H1 (cell line): ENCODE results near the gene WWP2. TPM values are rescaled to one million over a fixed set of nuclear protein-coding genes. Genes with fewer than 3 reads are reported as not detected.

ENCODE experiments used
- CTCF ChIA-PET: fragments of 300-600 bp; sonication (Branson Sonifier 250); formaldehyde crosslinking; loops from one replicate; lab custom pipeline; 2021; ENCODE audit not compliant: partially characterized antibody; lab: Charles Lee
- POLR2A ChIA-PET: fragments of 300-600 bp; sonication (Branson Sonifier 250); formaldehyde crosslinking; loops from one replicate; lab custom pipeline; 2021; ENCODE audit warnings: inconsistent platforms; ENCODE audit not compliant: partially characterized antibody; lab: Charles Lee
- DNase-seq, 2 experiments: peaks; one replicate each; pipeline versions ENCODE4 v3.0.0 to v3.0.0-alpha.2; 2010 to 2022; ENCODE audit warnings: low spot score in 2 of 2, low read depth in 1 of 2, mixed read lengths in 1 of 2
- FAIRE-seq: peaks from 2 replicates; lab custom pipeline; 2011; peaks lifted over from hg19 to GRCh38; lab: Jason Lieb, UNC
- H2AFZ ChIP-seq: 2 replicates; pipeline ENCODE4 v1.8.1; 2012; ENCODE audit warnings: low read length, inconsistent platforms
- H2AK5ac ChIP-seq: 2 replicates; pipeline ENCODE4 v1.6.1; 2013; ENCODE audit warnings: low read depth, low read length
- H2BK120ac ChIP-seq: replicated peaks from 2 replicates; pipeline ENCODE3; 2013; ENCODE audit warnings: low read depth, low read length, inconsistent platforms
- H2BK12ac ChIP-seq: 2 replicates; pipeline ENCODE4 v1.6.1; 2013; ENCODE audit warnings: low read depth, low read length
- H2BK15ac ChIP-seq: 2 replicates; pipeline ENCODE4 v1.6.1; 2013; ENCODE audit warnings: low read length
- H2BK20ac ChIP-seq: 2 replicates; pipeline ENCODE4 v1.6.1; 2013; ENCODE audit warnings: low read length
- H2BK5ac ChIP-seq: 2 replicates; pipeline ENCODE4 v1.6.1; 2013; ENCODE audit warnings: low read depth, low read length
- H3K14ac ChIP-seq: 2 replicates; pipeline ENCODE4 v1.6.1; 2013; ENCODE audit warnings: inconsistent platforms; ENCODE audit not compliant: insufficient read length
- H3K18ac ChIP-seq: 2 replicates; pipeline ENCODE4 v1.6.1; 2013; ENCODE audit warnings: low read length; ENCODE audit errors: extremely low read depth
- H3K23ac ChIP-seq: 2 replicates; pipeline ENCODE4 v1.6.1; 2013; ENCODE audit warnings: inconsistent platforms; ENCODE audit not compliant: insufficient read length
- H3K23me2 ChIP-seq: 2 replicates; pipeline ENCODE4 v1.6.1; 2013; ENCODE audit warnings: low read depth, low read length
- H3K27ac ChIP-seq: 2 replicates; pipeline ENCODE4 v1.6.1; 2011; ENCODE audit warnings: low read depth, low read length, inconsistent platforms
- H3K27me3 ChIP-seq, 4 experiments: replicated peaks in 1 of 4; 1 replicate in 1 of 4; 2 replicates in 3 of 4; pipeline versions ENCODE4 v1.6.1 to v1.8.1; 2011 to 2013; ENCODE audit warnings: low read length in 3 of 4, mild to moderate bottlenecking in 3 of 4, inconsistent platforms in 2 of 4, mixed read lengths in 2 of 4, moderate library complexity in 1 of 4; ENCODE audit not compliant: control insufficient read depth in 3 of 4, insufficient read depth in 3 of 4; ENCODE audit errors: extremely low read depth in 1 of 4
- H3K36me3 ChIP-seq, 4 experiments: 2 replicates each; pipeline versions ENCODE4 v1.6.1 to v1.8.1; 2011 to 2013; ENCODE audit warnings: mild to moderate bottlenecking in 4 of 4, low read length in 3 of 4, moderate library complexity in 2 of 4, control low read depth in 1 of 4, inconsistent platforms in 1 of 4; ENCODE audit not compliant: insufficient read depth in 4 of 4, control insufficient read depth in 2 of 4
- H3K4ac ChIP-seq: replicated peaks from 2 replicates; pipeline ENCODE3; 2013; ENCODE audit warnings: low read length, low read depth, mixed read lengths, inconsistent platforms; ENCODE audit not compliant: insufficient read length
- H3K4me1 ChIP-seq, 4 experiments: replicated peaks in 1 of 4; 1 replicate in 1 of 4; 2 replicates in 3 of 4; pipeline versions ENCODE4 v1.6.1 to v1.8.1; 2011 to 2013; ENCODE audit warnings: low read length in 3 of 4, inconsistent platforms in 2 of 4, mixed read lengths in 1 of 4; ENCODE audit not compliant: insufficient read depth in 4 of 4, control insufficient read depth in 3 of 4
- H3K4me2 ChIP-seq, 2 experiments: 2 replicates each; pipeline versions ENCODE4 v1.6.1 to v1.8.1; 2011 to 2013; ENCODE audit warnings: low read depth in 2 of 2, low read length in 2 of 2, control low read depth in 1 of 2, inconsistent platforms in 1 of 2, mild to moderate bottlenecking in 1 of 2; ENCODE audit not compliant: insufficient read depth in 1 of 2
- H3K4me3 ChIP-seq, 4 experiments: fragments of 200-600, 300-600 bp in 1 of 4; sonication (generic), shearing (Covaris generic), sonication (Bioruptor Twin) in 1 of 4; 2 replicates each; pipeline versions ENCODE4 v1.5.1 to v1.8.1; 2011 to 2016; ENCODE audit warnings: low read length in 4 of 4, low read depth in 3 of 4, control low read depth in 2 of 4, inconsistent platforms in 2 of 4, mild to moderate bottlenecking in 2 of 4, mixed read lengths in 1 of 4, moderate library complexity in 1 of 4; ENCODE audit not compliant: insufficient read depth in 2 of 4; ENCODE audit errors: extremely low read depth in 1 of 4
- H3K56ac ChIP-seq: replicated peaks from 2 replicates; pipeline ENCODE3; 2013; ENCODE audit warnings: low read depth, mild to moderate bottlenecking, mixed read lengths, low read length, inconsistent platforms; ENCODE audit not compliant: insufficient read length
- H3K79me1 ChIP-seq: 2 replicates; pipeline ENCODE4 v1.6.1; 2013; ENCODE audit warnings: low read depth, low read length, control low read depth
- H3K79me2 ChIP-seq, 2 experiments: 2 replicates each; pipeline versions ENCODE4 v1.6.1 to v1.8.1; 2012 to 2013; ENCODE audit warnings: low read length in 2 of 2, mild to moderate bottlenecking in 2 of 2, inconsistent platforms in 1 of 2; ENCODE audit not compliant: insufficient read depth in 2 of 2, control insufficient read depth in 1 of 2
- H3K9ac ChIP-seq, 4 experiments: replicated peaks in 1 of 4; 1 replicate in 1 of 4; 2 replicates in 3 of 4; pipeline versions ENCODE4 v1.6.1 to v1.8.1; 2011 to 2013; ENCODE audit warnings: low read depth in 3 of 4, low read length in 3 of 4, control low read depth in 2 of 4, mild to moderate bottlenecking in 2 of 4, moderate library complexity in 2 of 4, inconsistent platforms in 1 of 4; ENCODE audit errors: extremely low read depth in 1 of 4
- H3K9me3 ChIP-seq, 2 experiments: 2 replicates each; pipeline versions ENCODE4 v1.6.1 to v1.8.1; 2012 to 2013; ENCODE audit warnings: mild to moderate bottlenecking in 2 of 2, moderate library complexity in 2 of 2, control low read depth in 1 of 2, inconsistent platforms in 1 of 2, low read depth in 1 of 2, low read length in 1 of 2, mixed read lengths in 1 of 2; ENCODE audit not compliant: insufficient read depth in 2 of 2
- H4K20me1 ChIP-seq, 2 experiments: replicated peaks in 1 of 2; 2 replicates each; pipeline versions ENCODE3 to v1.8.1; 2011 to 2013; ENCODE audit warnings: inconsistent platforms in 2 of 2, low read length in 2 of 2, mild to moderate bottlenecking in 1 of 2; ENCODE audit not compliant: insufficient read depth in 2 of 2, control insufficient read depth in 1 of 2
- H4K5ac ChIP-seq: 2 replicates; pipeline ENCODE4 v1.6.1; 2013; ENCODE audit warnings: low read length, low read depth, mixed read lengths, inconsistent platforms; ENCODE audit not compliant: insufficient read length
- H4K8ac ChIP-seq: 2 replicates; pipeline ENCODE4 v1.8.0; 2013; ENCODE audit warnings: mild to moderate bottlenecking, moderate library complexity, low read length, inconsistent platforms; ENCODE audit not compliant: insufficient read depth; ENCODE audit errors: extremely low read depth
- H4K91ac ChIP-seq: replicated peaks from 2 replicates; pipeline ENCODE3; 2013; ENCODE audit warnings: low read length, mixed read lengths, inconsistent platforms; ENCODE audit not compliant: insufficient read length
- BCL11A ChIP-seq, 2 experiments: IDR thresholded peaks; one replicate each; pipeline ENCODE4 v1.6.1; 2011; ENCODE audit warnings: low read depth in 2 of 2, low read length in 2 of 2, mild to moderate bottlenecking in 2 of 2
- SAP30 ChIP-seq: fragments of 300-600 bp; sonication (generic); IDR thresholded peaks from 2 replicates; pipeline ENCODE4 v1.7.1; 2012; ENCODE audit warnings: low read length, moderate library complexity, mild to moderate bottlenecking, inconsistent platforms; ENCODE audit not compliant: insufficient read depth, insufficient replicate concordance
- SIX5 ChIP-seq: IDR thresholded peaks from 2 replicates; pipeline ENCODE4 v1.6.1; 2011; ENCODE audit warnings: mild to moderate bottlenecking, low read depth, low read length
- SP4 ChIP-seq: IDR thresholded peaks from 2 replicates; pipeline ENCODE4 v1.6.1; 2012; ENCODE audit warnings: low read length, inconsistent platforms
- TCF12 ChIP-seq: IDR thresholded peaks from 2 replicates; pipeline ENCODE4 v1.6.1; 2011; ENCODE audit warnings: low read depth, mild to moderate bottlenecking, low read length
- WGBS, 2 experiments: shearing (Covaris generic) in 1 of 2; methylation state at CpG; one replicate each; pipeline versions ENCODE4 v1.1.6 to v1.1.7; 2013 to 2015; ENCODE audit warnings: low lambda C conversion rate in 2 of 2, mixed read lengths in 2 of 2, inconsistent platforms in 1 of 2, low coverage in 1 of 2, missing lambda C conversion rate in 1 of 2; ENCODE audit not compliant: insufficient replicate concordance in 2 of 2, insufficient coverage in 1 of 2, insufficient read length in 1 of 2; ENCODE audit errors: extremely low coverage in 1 of 2, missing lambda C conversion rate in 1 of 2; 5-methylcytosine and 5-hydroxymethylcytosine counted together
- polyA plus RNA-seq, 7 experiments: library from polyadenylated mRNA; depleted of rRNA in 3 of 7; stranded (reverse) in 5 of 7; unstranded in 2 of 7; fragments of >200 nt in 5 of 7; fragments of 200-250 nt in 2 of 7; gene quantifications; 1 replicate in 5 of 7; 2 replicates in 1 of 7; 4 replicates in 1 of 7; pipeline versions ENCODE4 v1.2.1 to v1.2.3, GENCODE V29; 2011 to 2013; ENCODE audit warnings: missing spikeins in 2 of 7, mixed read lengths in 2 of 7
- total RNA-seq: library from RNA; stranded (reverse); fragmentation: NEBNext Ultra II Directional; extraction: Animal tissue kit (Norgen Biotek cat#: 25700); gene quantifications from 2 replicates; pipeline ENCODE4 v1.2.1, GENCODE V29; 2021

WWP2 gene
- total and polyA plus RNA-seq, 2 of the 8 experiments (the other 6 are each of a cell fraction or from before 2014, with no cell fraction given), result 14.1 to 42.2 TPM

GRCh38 chr16:69816996-69817395 is 54.9 kb downstream of the WWP2 start:
- no peaks in the 10 kb centered on the region for H3K79me1 ChIP-seq
- no peaks in the 10 kb centered on the region for H3K79me2 ChIP-seq
- no peak overlapping the region for H3K23ac ChIP-seq
- H3K27ac ChIP-seq, result no peak overlapping the region
- H2BK15ac ChIP-seq, result no peak overlapping the region
- H2AK5ac ChIP-seq, result no peak overlapping the region
- H3K27me3 ChIP-seq, result no peaks in the 10 kb centered on the region
- H2AFZ ChIP-seq, result no peak overlapping the region
- no peak overlapping the region for H3K14ac ChIP-seq
- 87% methylated on average over 4 of the region's 4 CpGs; no CpG with 5 or more reads in 1 of the 2 experiments for WGBS, 2 experiments
- H4K91ac ChIP-seq, result no peak overlapping the region
- no peaks in the 10 kb centered on the region for H3K36me3 ChIP-seq
- no peak overlapping the region for H3K18ac ChIP-seq
- no peak for FAIRE-seq
- H4K20me1 ChIP-seq, result no peaks in the 10 kb centered on the region
- no peak overlapping the region for H2BK12ac ChIP-seq
- H4K5ac ChIP-seq, result no peak overlapping the region
- no peak overlapping the region for H3K4me3 ChIP-seq
- H2BK5ac ChIP-seq, result no peak overlapping the region
- no peak overlapping the region for H3K9ac ChIP-seq
- POLR2A ChIA-PET, result no interaction called here
- no peaks in the 10 kb centered on the region for H3K23me2 ChIP-seq
- no peak overlapping the region for H3K4ac ChIP-seq
- DNase-seq, result no peak
- CTCF ChIA-PET, result interaction anchor here (0.5 kb wide), 1 partner anchor 23 kb away, joined by 3 read pairs; no protein-coding TSS in a partner anchor
- H3K4me1 ChIP-seq, result peaks cover 3 to 10% (median 5%) of the 10 kb centered on the region in 4 experiments; a peak in 6 of 7 replicates
- H4K8ac ChIP-seq, result no peak overlapping the region
- no peak overlapping the region for H2BK20ac ChIP-seq
- no peak overlapping the region for H3K56ac ChIP-seq
- H2BK120ac ChIP-seq, result no peak overlapping the region
- H3K9me3 ChIP-seq, result no peaks in the 10 kb centered on the region
- no peak overlapping the region for H3K4me2 ChIP-seq
- TF ChIP-seq SP4 (no peak), TCF12 (no peak), SIX5 (no peak), SAP30 (no peak), BCL11A (IDR thresholded peaks at IDR 0.05; ENCODE audit: low read depth in 2 of 2, low read length in 2 of 2) (no peak)
